Measurements from ENCODE around the gene PPP2R1B. TPM values are rescaled to one million over a fixed set of nuclear protein-coding genes. Genes with fewer than 3 reads are reported as not detected.

PPP2R1B gene
- total RNA-seq, 1 donor = 38.9 TPM

DNA sequence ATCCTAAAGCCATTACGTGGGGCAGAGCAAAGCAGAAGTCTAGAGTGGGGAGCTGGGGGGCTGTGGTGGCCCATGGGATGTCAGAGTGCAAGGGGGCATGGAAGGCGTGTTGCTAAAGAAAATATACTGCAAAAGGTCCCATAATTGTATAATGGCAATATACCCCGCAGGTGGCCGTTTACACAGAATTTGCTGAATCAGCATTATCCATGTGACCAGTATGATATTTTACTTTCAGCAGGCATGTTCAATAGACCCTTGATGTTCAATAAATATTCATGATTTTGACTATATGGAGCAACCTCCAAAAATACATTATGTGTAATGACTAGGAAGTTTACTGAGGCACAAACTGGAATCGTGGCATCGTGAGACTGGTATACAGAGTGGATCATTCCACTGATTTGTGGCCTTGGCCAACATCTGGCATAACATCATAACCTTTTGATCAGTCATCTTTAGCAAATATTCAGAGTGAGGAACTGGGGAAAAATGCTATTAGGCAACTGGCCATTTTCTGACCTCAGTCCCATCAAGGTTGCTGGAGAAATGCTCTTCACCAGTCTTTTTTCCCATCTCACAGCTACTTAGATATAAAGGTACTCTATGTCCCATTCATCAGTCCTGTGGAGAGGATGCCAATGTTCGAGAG lies 29.3 kb upstream of the PPP2R1B start:
- TF ChIP-seq, protein P1, sequence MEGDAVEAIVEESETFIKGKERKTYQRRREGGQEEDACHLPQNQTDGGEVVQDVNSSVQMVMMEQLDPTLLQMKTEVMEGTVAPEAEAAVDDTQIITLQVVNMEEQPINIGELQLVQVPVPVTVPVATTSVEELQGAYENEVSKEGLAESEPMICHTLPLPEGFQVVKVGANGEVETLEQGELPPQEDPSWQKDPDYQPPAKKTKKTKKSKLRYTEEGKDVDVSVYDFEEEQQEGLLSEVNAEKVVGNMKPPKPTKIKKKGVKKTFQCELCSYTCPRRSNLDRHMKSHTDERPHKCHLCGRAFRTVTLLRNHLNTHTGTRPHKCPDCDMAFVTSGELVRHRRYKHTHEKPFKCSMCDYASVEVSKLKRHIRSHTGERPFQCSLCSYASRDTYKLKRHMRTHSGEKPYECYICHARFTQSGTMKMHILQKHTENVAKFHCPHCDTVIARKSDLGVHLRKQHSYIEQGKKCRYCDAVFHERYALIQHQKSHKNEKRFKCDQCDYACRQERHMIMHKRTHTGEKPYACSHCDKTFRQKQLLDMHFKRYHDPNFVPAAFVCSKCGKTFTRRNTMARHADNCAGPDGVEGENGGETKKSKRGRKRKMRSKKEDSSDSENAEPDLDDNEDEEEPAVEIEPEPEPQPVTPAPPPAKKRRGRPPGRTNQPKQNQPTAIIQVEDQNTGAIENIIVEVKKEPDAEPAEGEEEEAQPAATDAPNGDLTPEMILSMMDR (IDR thresholded peaks at IDR 0.05; ENCODE audit: insufficient read depth, low read depth, low read length) = no peak
- H3K4me3 ChIP-seq (ENCODE audit: low read depth, low read length) = no peak overlapping the region
- DNase-seq (ENCODE audit: low read depth) = peak; percentile 31

DNA sequence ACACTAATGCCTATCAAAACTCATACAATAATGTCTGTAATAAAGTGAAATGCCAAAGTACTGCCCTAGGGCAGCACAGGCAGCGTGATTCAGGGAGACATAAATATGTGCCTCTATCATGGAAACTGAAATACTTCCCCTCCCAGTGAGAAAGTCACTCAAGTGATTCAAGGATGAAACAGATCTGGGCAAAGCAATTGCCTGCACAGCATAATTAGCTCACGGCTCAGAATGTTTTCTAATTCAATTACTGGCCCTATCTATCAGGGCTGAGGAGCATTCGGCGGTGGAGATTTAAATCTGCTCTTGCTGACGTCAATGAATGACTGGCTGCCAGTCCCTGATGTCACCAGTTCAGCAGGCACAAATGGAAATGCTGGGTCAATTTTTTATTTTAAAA lies 27.7 kb upstream of the PPP2R1B start:
- H3K4me3 ChIP-seq (ENCODE audit: low read depth, low read length) = no peak overlapping the region
- peak; percentile 19 for DNase-seq (ENCODE audit: low read depth)
- TF ChIP-seq, protein P1 (IDR thresholded peaks at IDR 0.05; ENCODE audit: insufficient read depth, low read depth, low read length) = no peak

DNA sequence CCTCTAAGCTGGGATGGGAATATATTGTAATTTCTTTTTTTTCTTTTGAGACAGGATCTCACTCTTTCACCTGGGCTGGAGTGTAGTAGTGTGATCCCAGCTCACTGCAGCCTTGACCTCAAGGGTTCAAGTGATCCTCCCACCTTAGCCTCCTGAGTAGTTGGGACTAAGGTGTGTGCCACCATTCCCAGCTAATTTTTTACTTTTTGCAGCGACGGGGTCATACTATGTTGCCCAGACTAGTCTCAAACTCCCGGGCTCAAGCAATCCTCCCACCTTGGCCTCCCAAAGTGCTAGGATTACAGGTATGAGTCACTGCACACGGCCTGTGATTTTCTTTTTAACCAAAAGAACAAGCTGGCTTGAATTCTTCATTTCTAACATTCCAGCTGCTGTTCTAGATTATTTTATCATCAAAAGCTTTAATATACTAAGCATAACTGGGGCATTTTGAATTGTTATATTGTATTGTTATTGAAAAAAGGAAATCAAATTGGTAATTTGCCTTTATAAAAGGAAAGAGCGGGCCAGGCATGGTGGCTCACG lies 26.8 kb upstream of the PPP2R1B start:
- no peak overlapping the region for H3K4me3 ChIP-seq (ENCODE audit: low read depth, low read length)
- TF ChIP-seq, protein P1 (IDR thresholded peaks at IDR 0.05; ENCODE audit: insufficient read depth, low read depth, low read length) = no peak
- DNase-seq (ENCODE audit: low read depth) = no peak

DNA sequence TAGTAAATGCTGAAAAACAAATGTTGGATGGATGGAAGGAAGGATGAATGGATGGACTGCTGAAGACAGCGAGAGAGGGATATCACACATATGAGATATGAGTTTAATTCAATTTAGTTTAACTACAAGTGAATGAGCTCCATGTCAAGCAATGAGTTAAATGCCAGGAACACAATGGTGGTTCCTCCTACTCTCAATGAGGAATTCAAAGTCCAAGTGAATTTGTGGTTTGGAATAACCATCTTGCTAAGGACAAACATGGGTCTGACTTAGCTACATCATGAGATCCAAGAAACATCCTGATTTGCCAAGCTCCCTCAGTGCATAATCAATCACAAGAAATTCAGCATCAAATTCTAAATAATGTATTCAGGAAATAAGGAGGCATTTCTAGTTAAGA lies 26.1 kb upstream of the PPP2R1B start:
- H3K4me3 ChIP-seq (ENCODE audit: low read depth, low read length) = no peak overlapping the region
- DNase-seq (ENCODE audit: low read depth) = no peak
- TF ChIP-seq, protein P1 (IDR thresholded peaks at IDR 0.05; ENCODE audit: insufficient read depth, low read depth, low read length) = no peak

DNA sequence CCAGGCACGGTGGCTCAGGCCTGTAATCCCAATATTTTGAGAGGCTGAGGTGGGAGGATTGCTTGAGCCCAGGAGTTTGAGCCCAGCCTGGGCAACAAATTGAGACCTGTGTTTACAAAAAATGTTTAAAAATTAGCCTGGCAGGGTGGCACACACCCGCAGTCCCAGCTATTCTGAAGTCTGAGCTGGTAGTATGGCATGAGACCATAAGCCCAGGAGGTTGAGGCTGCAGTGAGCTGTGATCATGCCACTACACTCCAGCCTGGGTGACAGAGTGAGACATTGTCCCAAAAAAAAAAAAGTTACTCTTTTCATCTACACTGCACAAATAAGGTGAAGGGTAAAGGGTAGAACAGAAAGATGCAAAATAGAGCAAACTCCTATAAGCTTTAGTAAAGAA lies 22.3 kb upstream of the PPP2R1B start:
- TF ChIP-seq, protein P1 (IDR thresholded peaks at IDR 0.05; ENCODE audit: insufficient read depth, low read depth, low read length) = no peak
- no peak for DNase-seq (ENCODE audit: low read depth)
- H3K4me3 ChIP-seq (ENCODE audit: low read depth, low read length) = no peak overlapping the region

DNA sequence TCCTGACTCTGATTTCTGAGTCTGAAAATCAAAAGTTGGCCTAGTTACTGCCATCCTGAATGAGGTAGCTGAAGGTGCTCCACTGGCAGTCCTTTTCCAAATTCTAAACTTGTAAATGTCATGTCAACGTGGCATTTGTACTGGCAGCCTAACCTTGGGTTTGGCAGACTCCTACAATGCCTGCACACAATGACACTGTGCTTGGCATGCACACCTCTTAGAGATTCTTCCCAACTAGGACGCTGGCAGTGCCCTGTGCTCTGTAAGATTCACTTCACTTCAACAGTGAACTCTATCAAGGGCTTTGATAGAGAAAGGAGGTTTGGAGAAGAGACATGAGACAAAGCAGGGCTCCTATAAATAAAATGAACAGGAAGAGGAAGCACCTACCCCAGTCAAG lies 21.9 kb upstream of the PPP2R1B start:
- no peak for DNase-seq (ENCODE audit: low read depth)
- TF ChIP-seq, protein P1 (IDR thresholded peaks at IDR 0.05; ENCODE audit: insufficient read depth, low read depth, low read length) = no peak
- no peak overlapping the region for H3K4me3 ChIP-seq (ENCODE audit: low read depth, low read length)
